HepG2 (cell line): ENCODE measurements around the gene MYO1B. TPM values are rescaled to one million over a fixed set of nuclear protein-coding genes. Genes with fewer than 3 reads are reported as not detected.
A peak's percentile ranks its signal among the peaks of the same experiment; 100 is the strongest.

Experiments used
- CENPX ChIP-seq: sonication (generic); formaldehyde crosslinking; IDR thresholded peaks from 2 replicates; pipeline ENCODE4 v1.9.0; 2021; ENCODE audit warnings: mild to moderate bottlenecking, missing genetic modification reagents, moderate library complexity
- HNF4A ChIP-seq: sonication (generic); formaldehyde crosslinking; IDR thresholded peaks from 2 replicates; pipeline ENCODE4 v1.4.0; 2020; ENCODE audit warnings: missing genetic modification reagents
- NBN ChIP-seq: fragments of 450-650 bp; conservative IDR thresholded peaks from 2 replicates; pipeline ENCODE4 v1.6.1; 2017
- NFYB ChIP-seq: sonication (generic); formaldehyde crosslinking; IDR thresholded peaks from 2 replicates; pipeline ENCODE4 v1.4.0; 2020; ENCODE audit warnings: missing genetic modification reagents
- SKIL ChIP-seq: sonication (generic); formaldehyde crosslinking; IDR thresholded peaks from 2 replicates; pipeline ENCODE4 v1.8.0; 2022; ENCODE audit warnings: missing genetic modification reagents, mild to moderate bottlenecking, moderate library complexity, borderline replicate concordance
- STAT5B ChIP-seq: sonication (generic); formaldehyde crosslinking; IDR thresholded peaks from 2 replicates; pipeline ENCODE4 v1.4.0; 2020; ENCODE audit warnings: missing genetic modification reagents
- TBX3 ChIP-seq: fragments of 450-650 bp; IDR thresholded peaks from 2 replicates; pipeline ENCODE4 v1.6.1; 2017; ENCODE audit warnings: antibody characterized with exemption, mild to moderate bottlenecking, inconsistent platforms, borderline replicate concordance
- U2AF2 ChIP-seq: fragments of 200-400 bp; formaldehyde crosslinking; IDR thresholded peaks from 2 replicates; pipeline ENCODE4 v1.6.1; 2017; ENCODE audit warnings: low read depth, mild to moderate bottlenecking, low read length
- ZBTB14 ChIP-seq: sonication (generic); formaldehyde crosslinking; IDR thresholded peaks from 2 replicates; pipeline ENCODE4 v1.4.0; 2020; ENCODE audit warnings: missing genetic modification reagents
- ZNF337 ChIP-seq: sonication (generic); formaldehyde crosslinking; IDR thresholded peaks from 2 replicates; pipeline ENCODE4 v1.5.1; 2020; ENCODE audit warnings: missing genetic modification reagents, low read depth, mild to moderate bottlenecking, borderline replicate concordance
- ZNF549 ChIP-seq: sonication (generic); formaldehyde crosslinking; IDR thresholded peaks from 2 replicates; pipeline ENCODE4 v1.5.0; 2020; ENCODE audit warnings: missing genetic modification reagents
- ZNF605 ChIP-seq: sonication (generic); formaldehyde crosslinking; IDR thresholded peaks from 2 replicates; pipeline ENCODE4 v1.8.0; 2022; ENCODE audit warnings: mild to moderate bottlenecking, missing genetic modification reagents
- ZNF773 ChIP-seq: sonication (generic); formaldehyde crosslinking; IDR thresholded peaks from 2 replicates; pipeline ENCODE4 v1.4.0; 2020; ENCODE audit warnings: missing genetic modification reagents, borderline replicate concordance
- ZNF792 ChIP-seq: IDR thresholded peaks from 2 replicates; pipeline ENCODE4 v1.6.1; 2016
- polyA plus RNA-seq, 8 experiments: library from polyadenylated mRNA; depleted of rRNA in 3 of 8; stranded (reverse) in 7 of 8; unstranded in 1 of 8; fragments of >200 nt; fragmentation: Illumina TruSeq in 4 of 8; extraction: Trizol in 4 of 8; gene quantifications; 2 replicates each; pipeline versions ENCODE4 v1.2.1 to v1.2.3, GENCODE V29; 2011 to 2016; ENCODE audit warnings: low read depth in 4 of 8, missing spikeins in 1 of 8, mixed read lengths in 1 of 8; ENCODE audit not compliant: insufficient read depth in 1 of 8
- total RNA-seq, 5 experiments: library from RNA; depleted of rRNA; stranded (reverse); fragments of >200 nt; fragmentation: Illumina TruSeq; extraction: Trizol; gene quantifications; 2 replicates each; pipeline ENCODE4 v1.2.3, GENCODE V29; 2016; ENCODE audit warnings: low read depth in 1 of 5
- TF ChIP-seq, protein P1 (sequence below): sonication (generic); formaldehyde crosslinking; IDR thresholded peaks from 2 replicates; pipeline ENCODE4 v1.4.0; 2020; ENCODE audit warnings: missing genetic modification reagents
- TF ChIP-seq, protein P2 (sequence below): IDR thresholded peaks from 2 replicates; pipeline ENCODE4 v1.6.1; 2016; ENCODE audit warnings: control low read depth
- TF ChIP-seq, protein P3 (sequence below): sonication (generic); formaldehyde crosslinking; IDR thresholded peaks from 2 replicates; pipeline ENCODE4 v1.5.1; 2020; ENCODE audit warnings: missing genetic modification reagents, mild to moderate bottlenecking, borderline replicate concordance
- TF ChIP-seq, protein P4 (sequence below): sonication (generic); formaldehyde crosslinking; IDR thresholded peaks from 2 replicates; pipeline ENCODE4 v1.4.0; 2020; ENCODE audit warnings: missing genetic modification reagents

Gene MYO1B
- total and polyA plus RNA-seq, 2 of the 13 experiments (the other 11 are each of a cell fraction or from before 2014, with no cell fraction given): 36.9 to 89.8 TPM

- TF ChIP-seq, protein P1, sequence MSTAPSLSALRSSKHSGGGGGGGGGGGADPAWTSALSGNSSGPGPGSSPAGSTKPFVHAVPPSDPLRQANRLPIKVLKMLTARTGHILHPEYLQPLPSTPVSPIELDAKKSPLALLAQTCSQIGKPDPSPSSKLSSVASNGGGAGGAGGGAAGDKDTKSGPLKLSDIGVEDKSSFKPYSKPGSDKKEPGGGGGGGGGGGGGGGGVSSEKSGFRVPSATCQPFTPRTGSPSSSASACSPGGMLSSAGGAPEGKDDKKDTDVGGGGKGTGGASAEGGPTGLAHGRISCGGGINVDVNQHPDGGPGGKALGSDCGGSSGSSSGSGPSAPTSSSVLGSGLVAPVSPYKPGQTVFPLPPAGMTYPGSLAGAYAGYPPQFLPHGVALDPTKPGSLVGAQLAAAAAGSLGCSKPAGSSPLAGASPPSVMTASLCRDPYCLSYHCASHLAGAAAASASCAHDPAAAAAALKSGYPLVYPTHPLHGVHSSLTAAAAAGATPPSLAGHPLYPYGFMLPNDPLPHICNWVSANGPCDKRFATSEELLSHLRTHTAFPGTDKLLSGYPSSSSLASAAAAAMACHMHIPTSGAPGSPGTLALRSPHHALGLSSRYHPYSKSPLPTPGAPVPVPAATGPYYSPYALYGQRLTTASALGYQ (CRISPR knock-in tag): peak; percentile 53; the same call in 1 of the 2 replicates
- TF ChIP-seq, protein P2, sequence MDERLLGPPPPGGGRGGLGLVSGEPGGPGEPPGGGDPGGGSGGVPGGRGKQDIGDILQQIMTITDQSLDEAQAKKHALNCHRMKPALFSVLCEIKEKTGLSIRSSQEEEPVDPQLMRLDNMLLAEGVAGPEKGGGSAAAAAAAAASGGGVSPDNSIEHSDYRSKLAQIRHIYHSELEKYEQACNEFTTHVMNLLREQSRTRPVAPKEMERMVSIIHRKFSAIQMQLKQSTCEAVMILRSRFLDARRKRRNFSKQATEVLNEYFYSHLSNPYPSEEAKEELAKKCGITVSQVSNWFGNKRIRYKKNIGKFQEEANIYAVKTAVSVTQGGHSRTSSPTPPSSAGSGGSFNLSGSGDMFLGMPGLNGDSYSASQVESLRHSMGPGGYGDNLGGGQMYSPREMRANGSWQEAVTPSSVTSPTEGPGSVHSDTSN (CRISPR knock-in tag): no peak
- TF ChIP-seq TBX3 (no peak), NFYB (CRISPR knock-in tag) (no peak), HNF4A (CRISPR knock-in tag) (peak; percentile 33; the same call in 1 of the 2 replicates), ZNF605 (peak; percentile 53; the same call in 1 of the 2 replicates), STAT5B (CRISPR knock-in tag) (no peak), ZNF549 (CRISPR knock-in tag) (no peak), ZBTB14 (CRISPR knock-in tag) (no peak; the same call in 1 of the 2 replicates), ZNF773 (CRISPR knock-in tag) (0 out of 2 replicates have a peak, but pooled peaks have one; percentile 47), SKIL (0 out of 2 replicates have a peak, but pooled peaks have one; percentile 44), ZNF792 (no peak; the same call in 1 of the 2 replicates), ZNF337 (no peak), U2AF2 (no peak), NBN (no peak), CENPX (CRISPR knock-in tag) (no peak)
- TF ChIP-seq, protein P3, sequence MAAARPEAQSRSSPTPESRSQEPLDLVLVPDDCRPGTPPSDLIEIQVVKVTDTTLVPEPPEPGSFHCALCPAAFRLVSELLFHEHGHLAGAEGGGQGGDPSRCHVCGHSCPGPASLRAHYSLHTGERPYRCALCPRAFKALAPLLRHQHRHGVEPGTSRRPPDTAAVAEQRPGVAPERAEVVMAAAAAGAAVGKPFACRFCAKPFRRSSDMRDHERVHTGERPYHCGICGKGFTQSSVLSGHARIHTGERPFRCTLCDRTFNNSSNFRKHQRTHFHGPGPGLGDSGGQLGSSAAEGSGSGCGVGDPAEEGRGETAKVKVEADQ (CRISPR knock-in tag): peak; percentile 86
- TF ChIP-seq, protein P4, sequence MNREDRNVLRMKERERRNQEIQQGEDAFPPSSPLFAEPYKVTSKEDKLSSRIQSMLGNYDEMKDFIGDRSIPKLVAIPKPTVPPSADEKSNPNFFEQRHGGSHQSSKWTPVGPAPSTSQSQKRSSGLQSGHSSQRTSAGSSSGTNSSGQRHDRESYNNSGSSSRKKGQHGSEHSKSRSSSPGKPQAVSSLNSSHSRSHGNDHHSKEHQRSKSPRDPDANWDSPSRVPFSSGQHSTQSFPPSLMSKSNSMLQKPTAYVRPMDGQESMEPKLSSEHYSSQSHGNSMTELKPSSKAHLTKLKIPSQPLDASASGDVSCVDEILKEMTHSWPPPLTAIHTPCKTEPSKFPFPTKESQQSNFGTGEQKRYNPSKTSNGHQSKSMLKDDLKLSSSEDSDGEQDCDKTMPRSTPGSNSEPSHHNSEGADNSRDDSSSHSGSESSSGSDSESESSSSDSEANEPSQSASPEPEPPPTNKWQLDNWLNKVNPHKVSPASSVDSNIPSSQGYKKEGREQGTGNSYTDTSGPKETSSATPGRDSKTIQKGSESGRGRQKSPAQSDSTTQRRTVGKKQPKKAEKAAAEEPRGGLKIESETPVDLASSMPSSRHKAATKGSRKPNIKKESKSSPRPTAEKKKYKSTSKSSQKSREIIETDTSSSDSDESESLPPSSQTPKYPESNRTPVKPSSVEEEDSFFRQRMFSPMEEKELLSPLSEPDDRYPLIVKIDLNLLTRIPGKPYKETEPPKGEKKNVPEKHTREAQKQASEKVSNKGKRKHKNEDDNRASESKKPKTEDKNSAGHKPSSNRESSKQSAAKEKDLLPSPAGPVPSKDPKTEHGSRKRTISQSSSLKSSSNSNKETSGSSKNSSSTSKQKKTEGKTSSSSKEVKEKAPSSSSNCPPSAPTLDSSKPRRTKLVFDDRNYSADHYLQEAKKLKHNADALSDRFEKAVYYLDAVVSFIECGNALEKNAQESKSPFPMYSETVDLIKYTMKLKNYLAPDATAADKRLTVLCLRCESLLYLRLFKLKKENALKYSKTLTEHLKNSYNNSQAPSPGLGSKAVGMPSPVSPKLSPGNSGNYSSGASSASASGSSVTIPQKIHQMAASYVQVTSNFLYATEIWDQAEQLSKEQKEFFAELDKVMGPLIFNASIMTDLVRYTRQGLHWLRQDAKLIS: no peak
Measured at GRCh38 chr2:191245046-191245868, at the start of gene MYO1B (continued).
